ENCODE data around the gene CYTH3. TPM values are rescaled to one million over a fixed set of nuclear protein-coding genes. Genes with fewer than 3 reads are reported as not detected.

Gene CYTH3
- polyA plus RNA-seq, 6 donors from 2014 or later, result 2.1 to 5.7 (median 2.7) TPM

- Mint-ChIP-seq H3K4me3 (peak overlapping the region in 6 of 8 donors; percentile 3 to 79 (median 58)), H3K36me3 (peaks cover 0 to 6% of the 10 kb centered on the region in 2 donors), H3K4me1 (peaks cover 38 to 48% (median 39%) of the 10 kb centered on the region in 3 donors), H3K9me3 (no peaks in the 10 kb centered on the region), H3K27ac (peak overlapping the region in 4 of 6 donors; percentile 60 to 95 (median 88)), H3K27me3 (no peaks in the 10 kb centered on the region)
- DNase-seq, result no peak
- no peak for ATAC-seq (ENCODE audit: low read depth in 2 of 2)
Measured at GRCh38 chr7:6259257-6259656, 13.2 kb downstream of the CYTH3 start.

DNA sequence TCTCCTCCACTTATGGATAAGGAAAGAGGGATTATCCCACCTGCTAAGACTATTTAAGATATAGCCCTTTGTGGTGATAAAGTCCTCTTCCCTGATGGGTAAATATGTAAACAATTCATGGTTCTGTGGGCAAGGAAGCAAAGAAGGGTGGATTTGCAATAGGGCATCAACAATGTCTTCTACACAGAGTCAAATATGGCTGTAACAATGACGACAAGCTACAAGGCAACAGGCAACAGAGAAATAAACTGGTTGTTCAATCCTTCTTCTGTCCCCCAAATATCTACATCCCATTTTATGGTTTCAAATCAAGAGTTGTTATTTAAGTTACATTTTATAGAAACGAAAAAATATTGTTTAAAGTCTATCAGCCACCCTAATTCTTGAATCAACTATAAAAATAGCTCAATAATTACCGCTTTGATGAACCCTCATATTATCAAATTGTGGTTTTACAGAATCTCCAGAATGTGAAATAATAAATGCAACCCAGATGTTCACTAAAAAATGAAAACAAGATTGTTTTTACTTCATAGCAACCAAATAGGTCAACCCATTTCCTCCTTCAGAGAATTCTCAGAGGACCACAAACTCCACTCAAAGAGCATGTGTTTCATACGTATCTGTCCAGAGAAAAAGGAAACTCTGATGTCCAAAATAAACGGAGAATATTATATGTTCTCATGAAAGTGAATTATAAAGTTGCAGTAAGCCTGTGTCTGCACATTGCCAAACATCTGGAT lies 13.8 kb downstream of the CYTH3 start:
- H3K4me3 Mint-ChIP-seq, result peak overlapping the region in 7 of 8 donors; percentile 35 to 79 (median 58)
- no peaks in the 10 kb centered on the region for H3K9me3 Mint-ChIP-seq
- ATAC-seq (ENCODE audit: low read depth in 2 of 2), result peak; percentile 74 to 79
- H3K27me3 Mint-ChIP-seq, result no peaks in the 10 kb centered on the region
- peak overlapping the region; percentile 28 to 95 (median 82) for H3K27ac Mint-ChIP-seq
- H3K4me1 Mint-ChIP-seq, result peaks cover 38 to 48% (median 39%) of the 10 kb centered on the region in 3 donors
- H3K36me3 Mint-ChIP-seq, result peaks cover 0 to 6% of the 10 kb centered on the region in 2 donors
- DNase-seq, result peak; percentile 21

DNA sequence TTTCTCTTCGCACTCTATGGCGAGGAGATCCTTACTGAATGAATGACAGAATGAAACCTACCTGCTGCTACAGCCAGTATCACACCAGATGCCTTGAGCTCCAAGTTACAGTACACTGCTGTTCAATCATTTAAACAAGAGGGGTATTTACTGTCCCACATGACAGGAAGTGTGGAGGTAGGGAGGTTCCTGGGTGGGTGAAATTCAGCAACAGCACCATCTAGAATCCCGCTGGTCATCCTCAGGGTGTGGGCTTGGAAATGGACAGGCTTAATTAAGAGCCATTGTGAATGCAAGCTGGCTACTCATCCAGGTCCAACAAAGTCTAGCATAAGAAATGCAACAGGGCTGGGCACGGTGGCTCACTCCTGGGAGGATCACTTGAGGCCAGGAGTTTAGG lies 14.7 kb downstream of the CYTH3 start:
- H3K27me3 Mint-ChIP-seq, result no peaks in the 10 kb centered on the region
- H3K4me1 Mint-ChIP-seq, result peaks cover 38 to 48% (median 39%) of the 10 kb centered on the region in 3 donors
- DNase-seq, result no peak
- no peaks in the 10 kb centered on the region for H3K9me3 Mint-ChIP-seq
- ATAC-seq (ENCODE audit: low read depth in 2 of 2), result no peak
- H3K4me3 Mint-ChIP-seq, result peak overlapping the region in 5 of 8 donors; percentile 12 to 59 (median 54)
- H3K27ac Mint-ChIP-seq, result peak overlapping the region in 4 of 6 donors; percentile 41 to 93 (median 74)
- H3K36me3 Mint-ChIP-seq, result peaks cover 0 to 6% of the 10 kb centered on the region in 2 donors

DNA sequence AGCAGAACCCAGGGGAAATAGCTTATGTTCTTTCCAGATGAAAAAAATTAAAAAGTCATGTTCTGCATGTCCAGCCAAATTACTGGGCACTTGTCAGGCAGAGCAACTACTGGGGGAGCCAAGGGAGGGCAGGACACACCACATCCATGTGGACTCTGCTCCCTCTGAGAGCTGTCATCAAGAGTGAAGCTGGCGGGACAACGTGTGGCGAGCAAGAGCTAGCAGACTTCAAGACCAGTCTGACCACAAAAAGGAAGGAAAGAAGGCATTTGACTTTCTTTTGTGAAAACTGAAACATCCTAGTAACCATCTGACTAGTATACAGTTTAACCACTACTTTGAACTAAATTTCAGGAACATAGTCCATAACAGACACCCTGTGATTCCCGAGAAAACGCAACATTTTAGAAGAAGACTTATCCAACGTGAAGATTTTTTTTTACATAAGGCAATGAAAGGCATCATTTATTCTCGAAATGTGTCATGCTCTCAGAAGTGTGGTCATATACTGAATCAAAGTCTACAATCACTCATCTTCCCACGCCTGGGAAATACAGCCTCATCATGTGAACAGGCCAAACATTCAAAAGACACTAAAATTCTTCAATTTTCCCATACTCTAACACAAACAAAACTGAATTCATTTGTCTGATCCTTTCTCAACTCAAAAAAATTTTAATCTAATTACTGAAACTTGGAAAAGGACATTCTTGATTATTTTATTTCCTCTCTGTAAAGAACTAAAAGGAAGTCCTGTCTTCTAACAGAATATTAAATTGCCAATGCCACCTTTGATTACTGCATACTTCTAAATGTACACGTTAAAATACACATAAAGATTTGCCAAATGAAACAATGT lies 15.5 kb downstream of the CYTH3 start:
- Mint-ChIP-seq H3K9me3 (no peaks in the 10 kb centered on the region), H3K27ac (peak overlapping the region; percentile 11 to 91 (median 63)), H3K27me3 (no peaks in the 10 kb centered on the region), H3K36me3 (peaks cover 0 to 6% of the 10 kb centered on the region in 2 donors), H3K4me3 (peak overlapping the region in 5 of 8 donors; percentile 18 to 72 (median 27)), H3K4me1 (peaks cover 37 to 44% (median 39%) of the 10 kb centered on the region in 3 donors)
- peak in 1 of 2 donors; percentile 25 for ATAC-seq (ENCODE audit: low read depth in 2 of 2)
- DNase-seq, result no peak

GRCh38 chr7:6256109-6256483 lies 16.3 kb downstream of the CYTH3 start:
- no peaks in the 10 kb centered on the region for H3K27me3 Mint-ChIP-seq
- peak overlapping the region in 3 of 8 donors; percentile 18 to 54 (median 27) for H3K4me3 Mint-ChIP-seq
- H3K36me3 Mint-ChIP-seq, result peaks cover 0 to 6% of the 10 kb centered on the region in 2 donors
- DNase-seq, result no peak
- H3K4me1 Mint-ChIP-seq, result peaks cover 36 to 42% (median 39%) of the 10 kb centered on the region in 3 donors
- no peaks in the 10 kb centered on the region for H3K9me3 Mint-ChIP-seq
- peak overlapping the region in 4 of 6 donors; percentile 1 to 93 (median 56) for H3K27ac Mint-ChIP-seq
- ATAC-seq (ENCODE audit: low read depth in 2 of 2), result no peak

DNA sequence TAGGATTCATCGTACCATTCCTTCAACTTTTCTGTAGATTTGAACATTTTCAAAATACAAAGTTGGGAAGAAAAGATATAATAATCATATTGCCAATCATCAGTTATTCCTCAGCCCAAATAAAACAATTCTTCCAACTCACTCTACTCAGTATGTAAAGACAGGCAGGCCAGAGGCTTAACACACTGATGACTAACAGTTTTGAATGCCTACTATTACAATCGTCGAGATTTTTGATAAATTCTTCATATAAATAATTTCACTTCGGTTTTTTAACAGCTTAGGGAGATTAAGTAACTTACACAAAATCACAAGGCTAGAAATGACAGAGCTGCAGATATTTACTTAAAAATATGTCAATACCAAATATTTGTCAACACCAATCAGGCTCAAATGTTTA lies 17.6 kb downstream of the CYTH3 start:
- no peaks in the 10 kb centered on the region for H3K27me3 Mint-ChIP-seq
- H3K9me3 Mint-ChIP-seq, result no peaks in the 10 kb centered on the region
- no peak for DNase-seq
- H3K36me3 Mint-ChIP-seq, result peaks cover 0 to 6% of the 10 kb centered on the region in 2 donors
- peak overlapping the region in 1 of 6 donors; percentile 52 for H3K27ac Mint-ChIP-seq
- no peak for ATAC-seq (ENCODE audit: low read depth in 2 of 2)
- peaks cover 29 to 38% (median 35%) of the 10 kb centered on the region in 3 donors for H3K4me1 Mint-ChIP-seq
- no peak overlapping the region for H3K4me3 Mint-ChIP-seq

- no peak overlapping the region for H3K4me3 Mint-ChIP-seq
- peaks cover 22 to 25% (median 22%) of the 10 kb centered on the region in 3 donors for H3K4me1 Mint-ChIP-seq
- H3K36me3 Mint-ChIP-seq, result peaks cover 0 to 6% of the 10 kb centered on the region in 2 donors
- no peak for DNase-seq
- ATAC-seq (ENCODE audit: low read depth in 2 of 2), result no peak
- no peaks in the 10 kb centered on the region for H3K9me3 Mint-ChIP-seq
- H3K27ac Mint-ChIP-seq, result peak overlapping the region in 1 of 6 donors; percentile 86
- H3K27me3 Mint-ChIP-seq, result no peaks in the 10 kb centered on the region
Measured at GRCh38 chr7:6252748-6253147, 19.7 kb downstream of the CYTH3 start.

DNA sequence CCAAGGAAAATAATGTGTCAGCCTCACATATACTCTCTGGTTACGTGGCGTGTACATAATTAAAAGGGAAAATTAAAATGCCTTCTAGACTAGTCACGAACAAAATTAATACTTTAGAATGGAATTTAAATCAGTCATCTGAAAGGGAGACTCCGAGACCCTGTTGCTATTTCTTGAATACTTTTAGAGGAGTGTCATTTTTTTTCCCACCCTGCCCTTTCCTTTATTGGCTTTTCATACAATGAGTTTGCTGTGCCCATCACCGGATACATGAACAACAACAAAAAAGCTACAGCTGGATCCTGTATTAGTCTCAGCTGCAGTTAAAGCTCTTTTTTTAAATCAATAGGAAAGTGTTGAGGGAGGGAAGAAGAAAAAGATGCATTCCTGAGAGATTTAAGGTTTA lies 20.1 kb downstream of the CYTH3 start:
- peak overlapping the region in 1 of 6 donors; percentile 41 for H3K27ac Mint-ChIP-seq
- H3K9me3 Mint-ChIP-seq, result no peaks in the 10 kb centered on the region
- no peak for ATAC-seq (ENCODE audit: low read depth in 2 of 2)
- no peak overlapping the region for H3K4me3 Mint-ChIP-seq
- H3K4me1 Mint-ChIP-seq, result peaks cover 18 to 21% (median 19%) of the 10 kb centered on the region in 3 donors
- H3K27me3 Mint-ChIP-seq, result no peaks in the 10 kb centered on the region
- DNase-seq, result no peak
- H3K36me3 Mint-ChIP-seq, result peaks cover 0 to 6% of the 10 kb centered on the region in 2 donors

DNA sequence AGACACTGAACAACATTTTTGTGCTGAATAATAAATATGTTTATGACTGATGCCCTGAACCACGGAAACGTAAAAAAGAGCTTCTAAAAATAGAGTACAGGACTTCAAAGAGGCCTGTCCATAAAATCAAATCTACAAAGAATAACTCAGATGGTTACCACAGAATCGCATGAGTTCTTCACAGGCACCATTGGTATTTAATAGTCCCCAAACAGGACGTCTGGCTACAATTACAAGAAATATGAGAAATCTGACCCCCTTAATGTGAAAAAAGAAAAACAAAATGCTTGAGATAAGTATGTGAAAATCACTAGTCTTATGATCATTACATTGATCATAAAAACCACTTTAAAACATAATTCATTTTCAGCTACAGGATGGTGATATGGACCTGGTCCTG lies 20.8 kb downstream of the CYTH3 start:
- H3K9me3 Mint-ChIP-seq, result no peaks in the 10 kb centered on the region
- H3K4me1 Mint-ChIP-seq, result peaks cover 11 to 14% (median 12%) of the 10 kb centered on the region in 3 donors
- peaks cover 0 to 6% of the 10 kb centered on the region in 2 donors for H3K36me3 Mint-ChIP-seq
- no peak for ATAC-seq (ENCODE audit: low read depth in 2 of 2)
- no peak for DNase-seq
- H3K4me3 Mint-ChIP-seq, result no peak overlapping the region
- no peaks in the 10 kb centered on the region for H3K27me3 Mint-ChIP-seq
- no peak overlapping the region for H3K27ac Mint-ChIP-seq

DNA sequence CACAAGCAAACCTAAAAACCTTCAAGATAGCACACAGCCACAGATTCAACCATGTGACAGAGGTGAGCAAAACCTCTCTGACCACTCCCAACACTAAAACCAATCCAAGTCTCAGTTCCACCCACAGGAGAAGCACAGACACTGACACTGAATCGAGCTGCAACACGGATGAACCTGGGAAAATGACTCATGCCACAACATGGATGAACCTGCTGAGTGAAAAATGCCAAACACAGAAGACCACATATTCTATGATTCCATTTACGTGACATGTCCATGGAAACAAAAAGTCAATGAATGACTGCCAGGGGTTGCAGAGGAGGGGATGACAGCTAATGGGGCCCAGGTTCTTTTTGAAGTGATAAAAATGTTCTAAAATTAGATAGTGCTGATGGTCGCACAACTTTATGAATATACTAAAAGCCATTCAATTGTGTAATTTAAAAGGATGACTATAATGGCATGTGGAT lies 22.0 kb downstream of the CYTH3 start:
- H3K36me3 Mint-ChIP-seq, result peaks cover 0 to 6% of the 10 kb centered on the region in 2 donors
- peak overlapping the region in 1 of 6 donors; percentile 42 for H3K27ac Mint-ChIP-seq
- H3K4me3 Mint-ChIP-seq, result no peak overlapping the region
- no peak for ATAC-seq (ENCODE audit: low read depth in 2 of 2)
- peaks cover 4 to 7% (median 7%) of the 10 kb centered on the region in 3 donors for H3K4me1 Mint-ChIP-seq
- no peaks in the 10 kb centered on the region for H3K27me3 Mint-ChIP-seq
- no peaks in the 10 kb centered on the region for H3K9me3 Mint-ChIP-seq
- no peak for DNase-seq

DNA sequence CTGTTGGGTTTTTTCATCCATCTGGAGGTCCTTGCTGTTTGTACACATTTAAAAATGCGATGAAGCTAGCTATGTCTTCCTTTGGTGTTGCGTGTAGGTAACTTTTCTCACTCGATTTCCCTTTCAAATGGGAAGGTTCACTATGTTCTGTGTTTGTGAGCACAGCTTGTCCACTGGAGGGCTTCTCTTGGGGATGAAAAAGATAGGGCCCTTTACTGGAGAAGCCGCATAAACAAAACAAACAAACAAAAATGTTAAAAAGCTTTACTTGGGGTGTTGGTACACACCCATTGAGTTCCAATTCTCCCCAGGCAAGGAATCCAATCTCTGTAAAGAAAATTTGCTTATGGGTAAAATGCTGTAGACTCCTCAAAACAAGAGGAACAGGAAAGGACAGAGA lies 23.4 kb downstream of the CYTH3 start:
- H3K4me3 Mint-ChIP-seq, result no peak overlapping the region
- no peaks in the 10 kb centered on the region for H3K27me3 Mint-ChIP-seq
- peaks cover 0 to 7% (median 7%) of the 10 kb centered on the region in 3 donors for H3K4me1 Mint-ChIP-seq
- DNase-seq (no peak), ATAC-seq (ENCODE audit: low read depth in 2 of 2) (no peak)
- H3K9me3 Mint-ChIP-seq, result no peaks in the 10 kb centered on the region
- H3K36me3 Mint-ChIP-seq, result no peaks in the 10 kb centered on the region
- peak overlapping the region in 2 of 6 donors; percentile 25 to 64 for H3K27ac Mint-ChIP-seq

DNA sequence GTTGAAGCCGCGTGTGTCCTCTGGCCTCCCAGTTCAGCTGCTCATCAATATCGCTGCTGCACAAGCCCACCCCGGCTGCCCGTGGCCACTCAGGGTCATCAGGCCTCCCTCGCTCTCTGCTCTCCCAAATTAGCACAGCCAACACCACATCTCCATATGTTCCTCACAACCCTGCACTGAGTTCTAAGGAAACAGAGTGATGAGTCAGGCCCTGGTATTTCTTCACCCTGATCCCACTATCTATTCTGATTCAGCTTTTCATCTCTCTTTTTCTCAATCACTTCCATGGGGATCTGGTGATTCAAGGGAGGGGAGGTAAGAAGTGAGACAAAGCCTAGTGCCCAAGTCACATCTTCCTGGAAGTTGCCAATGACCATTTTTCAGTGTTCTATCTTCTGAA lies 23.8 kb downstream of the CYTH3 start:
- H3K27me3 Mint-ChIP-seq, result no peaks in the 10 kb centered on the region
- H3K4me3 Mint-ChIP-seq, result no peak overlapping the region
- DNase-seq (no peak), ATAC-seq (ENCODE audit: low read depth in 2 of 2) (no peak)
- peaks cover 0 to 7% (median 7%) of the 10 kb centered on the region in 3 donors for H3K4me1 Mint-ChIP-seq
- peak overlapping the region in 3 of 6 donors; percentile 9 to 64 (median 12) for H3K27ac Mint-ChIP-seq
- no peaks in the 10 kb centered on the region for H3K9me3 Mint-ChIP-seq
- H3K36me3 Mint-ChIP-seq, result no peaks in the 10 kb centered on the region

GRCh38 chr7:6246251-6246917 lies 26.0 kb downstream of the CYTH3 start:
- H3K4me1 Mint-ChIP-seq, result peaks cover 0 to 9% (median 4%) of the 10 kb centered on the region in 3 donors
- H3K27ac Mint-ChIP-seq, result peak overlapping the region in 1 of 6 donors; percentile 35
- H3K36me3 Mint-ChIP-seq, result no peaks in the 10 kb centered on the region
- H3K9me3 Mint-ChIP-seq, result no peaks in the 10 kb centered on the region
- ATAC-seq (ENCODE audit: low read depth in 2 of 2) (no peak), DNase-seq (no peak)
- H3K4me3 Mint-ChIP-seq, result no peak overlapping the region
- no peaks in the 10 kb centered on the region for H3K27me3 Mint-ChIP-seq
